Testis (tissue), 3 donors: ENCODE results near the gene COLQ. TPM values are rescaled to one million over a fixed set of nuclear protein-coding genes. Genes with fewer than 3 reads are reported as not detected.

ENCODE experiments used
- DNase-seq: peaks from one replicate; pipeline ENCODE4 v3.0.0-alpha.2; 2019
- H3K27ac ChIP-seq, 2 donors: fragments of 200-600 bp; sonication (generic); one replicate each; pipeline ENCODE4 v1.5.1; 2019
- H3K27me3 ChIP-seq: fragments of 200-600 bp; sonication (generic); one replicate; pipeline ENCODE4 v1.5.1; 2019
- H3K36me3 ChIP-seq: fragments of 200-600 bp; sonication (generic); one replicate; pipeline ENCODE4 v1.5.1; 2017; ENCODE audit warnings: low read depth; ENCODE audit errors: missing control alignments
- H3K4me1 ChIP-seq: fragments of 200-600 bp; sonication (generic); one replicate; pipeline ENCODE4 v1.5.1; 2019
- H3K4me3 ChIP-seq, 2 donors: fragments of 200-600 bp; sonication (generic); one replicate each; pipeline ENCODE4 v1.5.1; 2017 to 2019
- H3K9me3 ChIP-seq: fragments of 200-600 bp; sonication (generic); one replicate; pipeline ENCODE4 v1.5.1; 2017
- POLR2A ChIP-seq: fragments of 450-650 bp; IDR thresholded peaks from one replicate; pipeline ENCODE4 v1.6.1; 2017; ENCODE audit warnings: antibody characterized with exemption, mild to moderate bottlenecking, moderate library complexity
- WGBS, 2 donors: methylation state at CpG; one replicate each; pipeline ENCODE4 v1.1.5; 2018; 5-methylcytosine and 5-hydroxymethylcytosine counted together
- intact Hi-C: fragments of 100-400 bp; cut with DNase I; formaldehyde crosslinking; loops from one replicate; pipeline ENCODE4 v1.15.1; 2023; ENCODE audit warnings: low total_unique reads
- polyA plus RNA-seq: library from polyadenylated mRNA; stranded (reverse); fragments of 350-450 nt; fragmentation: Illumina TruSeq; extraction: RNeasy Lipid Tissue Mini Kit (QIAGEN cat#74804); gene quantifications from one replicate; pipeline ENCODE4 v1.2.3, GENCODE V29; 2014; ENCODE audit warnings: low read depth, low replicate concordance; ENCODE audit not compliant: insufficient read depth
- total RNA-seq, 2 donors: library from RNA; depleted of rRNA; stranded (reverse); fragments of >200 nt; gene quantifications; one replicate each; pipeline ENCODE4 v1.2.3, GENCODE V29; 2016
- TF ChIP-seq, protein P1 (sequence below), 3 experiments: fragments of 450-650 bp in 2 of 3; fragments of 200-600 bp in 1 of 3; sonication (generic) in 1 of 3; IDR thresholded peaks; one replicate each; pipeline ENCODE4 v1.5.1; 2016 to 2019; ENCODE audit warnings: antibody characterized with exemption in 3 of 3, mild to moderate bottlenecking in 2 of 3, moderate library complexity in 1 of 3

The COLQ gene
- total and polyA plus RNA-seq, 3 donors from 2014 or later, result 5.4 to 7.6 (median 6.7) TPM

DNA sequence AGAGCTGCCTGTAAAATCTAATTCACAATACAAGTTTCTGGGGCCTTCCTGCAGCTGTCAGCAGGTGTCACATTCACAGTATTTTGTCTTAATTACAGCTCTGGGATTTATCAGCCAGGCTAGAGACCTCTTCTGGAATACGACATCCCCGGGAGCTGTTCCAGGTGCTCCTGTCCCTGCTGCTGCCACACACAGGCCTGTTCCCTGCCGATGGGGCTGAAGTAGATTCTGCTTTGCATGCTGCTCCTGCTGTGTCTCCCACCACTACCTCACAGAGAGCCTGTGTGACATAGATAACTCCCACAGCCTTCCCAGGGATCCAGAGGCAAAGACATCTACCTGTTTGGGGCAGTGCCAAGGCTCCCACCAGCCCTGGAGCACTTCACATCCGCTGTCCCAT lies 20.4 kb downstream of the COLQ start:
- Histone ChIP-seq H3K27ac (no peak overlapping the region), H3K9me3 (no peaks in the 10 kb centered on the region), H3K27me3 (no peaks in the 10 kb centered on the region), H3K36me3 (no peaks in the 10 kb centered on the region), H3K4me3 (no peak overlapping the region), H3K4me1 (peaks cover 16% of the 10 kb centered on the region)
- 57 to 87% methylated on average over 1 to 4 of the region's 4 CpGs for WGBS, 2 donors
- no peak for DNase-seq
- TF ChIP-seq POLR2A, result no peak
- TF ChIP-seq, protein P1, sequence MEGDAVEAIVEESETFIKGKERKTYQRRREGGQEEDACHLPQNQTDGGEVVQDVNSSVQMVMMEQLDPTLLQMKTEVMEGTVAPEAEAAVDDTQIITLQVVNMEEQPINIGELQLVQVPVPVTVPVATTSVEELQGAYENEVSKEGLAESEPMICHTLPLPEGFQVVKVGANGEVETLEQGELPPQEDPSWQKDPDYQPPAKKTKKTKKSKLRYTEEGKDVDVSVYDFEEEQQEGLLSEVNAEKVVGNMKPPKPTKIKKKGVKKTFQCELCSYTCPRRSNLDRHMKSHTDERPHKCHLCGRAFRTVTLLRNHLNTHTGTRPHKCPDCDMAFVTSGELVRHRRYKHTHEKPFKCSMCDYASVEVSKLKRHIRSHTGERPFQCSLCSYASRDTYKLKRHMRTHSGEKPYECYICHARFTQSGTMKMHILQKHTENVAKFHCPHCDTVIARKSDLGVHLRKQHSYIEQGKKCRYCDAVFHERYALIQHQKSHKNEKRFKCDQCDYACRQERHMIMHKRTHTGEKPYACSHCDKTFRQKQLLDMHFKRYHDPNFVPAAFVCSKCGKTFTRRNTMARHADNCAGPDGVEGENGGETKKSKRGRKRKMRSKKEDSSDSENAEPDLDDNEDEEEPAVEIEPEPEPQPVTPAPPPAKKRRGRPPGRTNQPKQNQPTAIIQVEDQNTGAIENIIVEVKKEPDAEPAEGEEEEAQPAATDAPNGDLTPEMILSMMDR (IDR thresholded peaks at IDR 0.05), result no peak
- intact Hi-C loops, result no loop called here

DNA sequence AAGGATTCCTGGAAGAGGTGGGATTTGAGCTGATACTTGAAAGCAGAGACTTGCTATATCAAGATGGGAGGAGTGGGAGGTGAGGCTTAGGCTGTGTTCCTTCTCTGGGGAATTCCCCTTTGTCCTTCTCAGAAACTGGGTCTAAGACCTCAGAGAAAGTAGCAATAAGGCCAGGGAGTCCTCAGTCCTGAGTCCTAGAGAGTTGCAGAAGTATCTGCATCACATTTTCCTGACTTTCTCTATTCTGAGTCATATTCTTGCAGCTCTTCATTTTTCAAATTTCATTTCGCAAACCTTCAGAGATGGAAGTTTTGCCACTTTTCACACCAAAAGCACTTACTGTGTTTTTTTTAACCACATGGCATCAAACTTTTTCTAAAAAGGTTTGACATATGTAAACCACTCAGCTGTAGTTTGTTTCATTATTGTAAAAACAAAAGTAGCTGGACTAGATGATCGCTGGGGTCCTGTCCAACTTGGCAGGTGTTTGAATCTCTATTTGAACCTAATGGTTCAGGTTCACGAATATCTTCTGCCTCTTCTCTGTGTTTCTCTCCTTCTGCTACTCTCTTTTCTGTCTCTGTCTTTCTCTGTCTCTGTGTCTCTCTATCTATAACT lies 21.3 kb downstream of the COLQ start:
- Histone ChIP-seq H3K27me3 (no peaks in the 10 kb centered on the region), H3K4me1 (peaks cover 22% of the 10 kb centered on the region), H3K9me3 (no peaks in the 10 kb centered on the region), H3K36me3 (no peaks in the 10 kb centered on the region), H3K27ac (no peak overlapping the region), H3K4me3 (no peak overlapping the region)
- no peak for DNase-seq
- 79 to 86% methylated on average over 3 of the region's 3 CpGs for WGBS, 2 donors
- intact Hi-C loops, result no loop called here
- TF ChIP-seq, protein P1 (IDR thresholded peaks at IDR 0.05), result no peak
- TF ChIP-seq POLR2A, result no peak

DNA sequence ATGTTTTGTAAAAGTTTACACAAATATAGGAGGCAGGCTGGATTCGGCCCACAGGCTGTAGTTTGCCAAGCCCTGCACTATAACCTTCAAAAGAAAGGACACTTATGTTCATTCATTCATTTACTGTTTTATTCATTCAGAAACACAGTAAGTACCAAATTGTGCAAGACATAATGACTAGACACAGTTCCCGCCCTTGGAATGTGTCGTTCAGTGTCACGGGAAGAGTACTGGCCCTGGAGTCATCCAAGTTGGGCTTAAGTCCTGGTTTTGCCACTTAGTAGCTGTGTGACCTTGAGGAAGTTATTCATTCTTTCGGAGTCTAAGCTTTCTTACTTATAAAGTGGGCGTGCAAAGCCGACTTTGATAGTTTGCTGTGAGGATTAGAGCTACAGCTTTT lies 22.0 kb downstream of the COLQ start:
- 39 to 64% methylated on average over 7 of the region's 7 CpGs for WGBS, 2 donors
- no peak overlapping the region for H3K4me3 ChIP-seq
- peaks cover 22% of the 10 kb centered on the region for H3K4me1 ChIP-seq
- no peak for TF ChIP-seq POLR2A
- TF ChIP-seq, protein P1 (IDR thresholded peaks at IDR 0.05), result no peak
- no peak overlapping the region for H3K27ac ChIP-seq
- H3K36me3 ChIP-seq, result no peaks in the 10 kb centered on the region
- peak; percentile 26 for DNase-seq
- H3K9me3 ChIP-seq, result no peaks in the 10 kb centered on the region
- intact Hi-C loops, result no loop called here
- H3K27me3 ChIP-seq, result no peaks in the 10 kb centered on the region

DNA sequence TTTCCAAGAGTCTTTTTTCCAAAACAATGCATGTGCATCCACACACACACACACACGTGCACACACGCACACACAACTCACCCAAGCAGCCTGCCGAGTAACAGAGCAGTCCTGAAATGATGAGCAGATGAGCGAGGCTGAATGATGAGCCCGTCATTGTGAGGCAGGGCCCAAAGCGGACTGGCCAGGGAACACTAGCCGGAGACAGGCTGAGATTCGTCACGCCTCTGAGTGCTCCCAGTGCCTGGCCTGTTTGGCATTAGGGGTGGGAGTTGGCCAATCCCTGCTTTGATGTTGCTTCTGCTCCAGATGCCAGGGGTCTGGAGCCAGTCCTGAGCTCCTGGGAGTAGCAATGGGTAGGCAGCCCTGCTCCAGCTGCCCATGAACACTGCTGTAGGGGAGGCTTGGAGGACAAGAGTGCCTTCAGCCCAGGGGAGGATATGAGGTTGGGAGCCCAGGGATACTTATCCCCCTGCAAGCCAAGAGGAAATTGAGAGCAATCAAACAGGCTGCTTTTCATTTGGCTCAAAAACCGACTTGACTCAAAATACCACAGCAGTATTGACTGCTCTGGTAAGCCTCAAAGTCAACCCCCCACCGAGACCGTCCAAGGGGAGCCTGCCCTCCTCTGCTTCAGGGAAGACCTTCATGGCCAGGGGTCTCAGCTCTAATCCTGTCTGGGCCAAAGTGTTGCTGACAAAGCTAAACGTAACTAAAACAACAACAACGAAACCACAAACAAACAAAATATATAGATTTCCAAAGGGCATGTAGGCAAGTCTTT lies 22.9 kb downstream of the COLQ start:
- Histone ChIP-seq H3K4me3 (no peak overlapping the region), H3K27me3 (no peaks in the 10 kb centered on the region), H3K36me3 (no peaks in the 10 kb centered on the region), H3K27ac (no peak overlapping the region), H3K4me1 (peaks cover 22% of the 10 kb centered on the region), H3K9me3 (no peaks in the 10 kb centered on the region)
- DNase-seq, result no peak
- TF ChIP-seq, protein P1 (IDR thresholded peaks at IDR 0.05), result no peak
- no peak for TF ChIP-seq POLR2A
- intact Hi-C loops, result no loop called here
- WGBS, 2 donors, result 83 to 89% methylated on average over 14 of the region's 14 CpGs
